ENCODE data around the gene ATP13A3.

ATP13A3 gene

GRCh38 chr3:194386648-194387047 lies 100.2 kb downstream of the ATP13A3 start:
- TF ChIP-seq CTCF (IDR thresholded peaks at IDR 0.05; ENCODE audit: insufficient read depth, missing control alignments): no peak
- FAIRE-seq (no peak), DNase-seq (ENCODE audit: insufficient read length, low spot score) (no peak)

GRCh38 chr3:194386066-194386465 lies 100.7 kb downstream of the ATP13A3 start:
- no peak for TF ChIP-seq CTCF (IDR thresholded peaks at IDR 0.05; ENCODE audit: insufficient read depth, missing control alignments)
- FAIRE-seq (no peak), DNase-seq (ENCODE audit: insufficient read length, low spot score) (no peak)

GRCh38 chr3:194384569-194385001 lies 102.2 kb downstream of the ATP13A3 start:
- FAIRE-seq (no peak), DNase-seq (ENCODE audit: insufficient read length, low spot score) (no peak)
- TF ChIP-seq CTCF (IDR thresholded peaks at IDR 0.05; ENCODE audit: insufficient read depth, missing control alignments): no peak

- TF ChIP-seq CTCF (IDR thresholded peaks at IDR 0.05; ENCODE audit: insufficient read depth, missing control alignments): no peak
- FAIRE-seq (no peak), DNase-seq (ENCODE audit: insufficient read length, low spot score) (no peak)
Measured at GRCh38 chr3:194384156-194384555, 102.6 kb downstream of the ATP13A3 start.

- FAIRE-seq (no peak), DNase-seq (ENCODE audit: insufficient read length, low spot score) (no peak)
- no peak for TF ChIP-seq CTCF (IDR thresholded peaks at IDR 0.05; ENCODE audit: insufficient read depth, missing control alignments)
Measured at GRCh38 chr3:194383276-194383940, 103.4 kb downstream of the ATP13A3 start.

GRCh38 chr3:194382892-194383223 lies 103.9 kb downstream of the ATP13A3 start:
- TF ChIP-seq CTCF (IDR thresholded peaks at IDR 0.05; ENCODE audit: insufficient read depth, missing control alignments): no peak
- DNase-seq (ENCODE audit: insufficient read length, low spot score) (no peak), FAIRE-seq (no peak)

GRCh38 chr3:194382196-194382891 lies 104.5 kb downstream of the ATP13A3 start:
- DNase-seq (ENCODE audit: insufficient read length, low spot score) (no peak), FAIRE-seq (no peak)
- TF ChIP-seq CTCF (IDR thresholded peaks at IDR 0.05; ENCODE audit: insufficient read depth, missing control alignments): no peak
